ENCODE data around the gene SSR2.

GRCh38 chr1:155970531-155971167 is 50.1 kb downstream of the SSR2 start:
- no peak for TF ChIP-seq CTCF (IDR thresholded peaks at IDR 0.05; ENCODE audit: insufficient read depth, low read length, poor library complexity, severe bottlenecking)
- TF ChIP-seq EZH2phosphoT487 (conservative IDR thresholded peaks at IDR 0.05; ENCODE audit: low read length), result no peak
